Muscle layer of duodenum (tissue), 2 donors: ENCODE results near the gene TSEN34.
A peak's percentile ranks its signal among the peaks of the same experiment; 100 is the strongest.
"Not testable (repeated sequence)": the region's sequence is repeated elsewhere in the genome, so short reads cannot be mapped to it uniquely, and the experiment has no call there.

Source experiments
- H3K27ac ChIP-seq: one replicate; pipeline ENCODE4 v1.7.0; 2013; ENCODE audit warnings: mild to moderate bottlenecking, low read length
- H3K27me3 ChIP-seq: one replicate; pipeline ENCODE4 v1.7.0; 2013; ENCODE audit warnings: low read depth, mild to moderate bottlenecking, control low read depth, low read length
- H3K36me3 ChIP-seq, 2 donors: one replicate each; pipeline ENCODE4 v1.7.0; 2013; ENCODE audit warnings: low read length in 2 of 2, control low read depth in 1 of 2, mild to moderate bottlenecking in 1 of 2; ENCODE audit not compliant: insufficient read depth in 2 of 2, control insufficient read depth in 1 of 2
- H3K4me1 ChIP-seq, 2 donors: one replicate each; pipeline ENCODE4 v1.7.0; 2013; ENCODE audit warnings: low read length in 2 of 2, mild to moderate bottlenecking in 2 of 2, control low read depth in 1 of 2, moderate library complexity in 1 of 2; ENCODE audit not compliant: insufficient read depth in 2 of 2, control insufficient read depth in 1 of 2
- H3K4me3 ChIP-seq, 2 donors: one replicate each; pipeline ENCODE4 v1.7.0; 2013; ENCODE audit warnings: low read length in 2 of 2, low read depth in 1 of 2, mild to moderate bottlenecking in 1 of 2
- H3K9me3 ChIP-seq, 2 donors: one replicate each; pipeline ENCODE4 v1.7.0; 2013; ENCODE audit warnings: low read length in 2 of 2, control low read depth in 1 of 2, mild to moderate bottlenecking in 1 of 2; ENCODE audit not compliant: control insufficient read depth in 1 of 2
- donor health status: healthy.

The TSEN34 gene

GRCh38 chr19:54189735-54190502 is 1.2 kb upstream of the TSEN34 start:
- Histone ChIP-seq H3K27me3 (no peaks in the 10 kb centered on the region), H3K36me3 (peaks cover 16 to 23% of the 10 kb centered on the region in 2 donors), H3K9me3 (no peaks in the 10 kb centered on the region), H3K4me1 (peaks cover 8 to 25% of the 10 kb centered on the region in 2 donors), H3K27ac (peak overlapping the region; percentile 96), H3K4me3 (peak overlapping the region; percentile 59 to 90)

GRCh38 chr19:54190503-54191010 is 551 bp upstream of the TSEN34 start:
- Histone ChIP-seq H3K36me3 (peaks cover 16 to 23% of the 10 kb centered on the region in 2 donors), H3K27me3 (no peaks in the 10 kb centered on the region), H3K4me1 (peaks cover 8 to 25% of the 10 kb centered on the region in 2 donors), H3K27ac (peak overlapping the region; percentile 96), H3K4me3 (peak overlapping the region; percentile 76 to 90), H3K9me3 (no peaks in the 10 kb centered on the region)

- Histone ChIP-seq H3K36me3 (peaks cover 11 to 23% of the 10 kb centered on the region in 2 donors), H3K9me3 (no peaks in the 10 kb centered on the region), H3K27ac (peak overlapping the region; percentile 96), H3K27me3 (no peaks in the 10 kb centered on the region), H3K4me3 (peak overlapping the region; percentile 76 to 90), H3K4me1 (peaks cover 8 to 25% of the 10 kb centered on the region in 2 donors)
These were observed 824 bp downstream of the TSEN34 start for GRCh38 chr19:54191811-54192453.

GRCh38 chr19:54193011-54193410 is 1.9 kb downstream of the TSEN34 start:
- Histone ChIP-seq H3K4me3 (no peak overlapping the region), H3K4me1 (peaks cover 8 to 24% of the 10 kb centered on the region in 2 donors), H3K9me3 (no peaks in the 10 kb centered on the region), H3K27ac (no peak overlapping the region), H3K27me3 (no peaks in the 10 kb centered on the region), H3K36me3 (peaks cover 7 to 23% of the 10 kb centered on the region in 2 donors)

GRCh38 chr19:54194463-54194862 is 3.4 kb downstream of the TSEN34 start:
- not testable (repeated sequence) for H3K9me3 ChIP-seq, H3K27me3 ChIP-seq, H3K4me3 ChIP-seq, H3K27ac ChIP-seq
- Histone ChIP-seq H3K36me3 (peaks cover 7 to 23% of the 10 kb centered on the region in 2 donors), H3K4me1 (peaks cover 3 to 13% of the 10 kb centered on the region in 2 donors)

- Histone ChIP-seq H3K27me3 (no peaks in the 10 kb centered on the region), H3K27ac (no peak overlapping the region), H3K4me1 (peaks cover 3 to 20% of the 10 kb centered on the region in 2 donors)
These were observed 5.4 kb downstream of the TSEN34 start for GRCh38 chr19:54196536-54196935.

GRCh38 chr19:54197121-54197520 is 6.0 kb downstream of the TSEN34 start:
- Histone ChIP-seq H3K4me1 (peaks cover 6 to 20% of the 10 kb centered on the region in 2 donors), H3K36me3 (peaks cover 16 to 22% of the 10 kb centered on the region in 2 donors), H3K9me3 (no peaks in the 10 kb centered on the region), H3K27ac (no peak overlapping the region), H3K27me3 (no peaks in the 10 kb centered on the region), H3K4me3 (no peak overlapping the region)

More at GRCh38 chr19:54196536-54196935, 5.4 kb downstream of the TSEN34 start:
- Histone ChIP-seq H3K9me3 (no peaks in the 10 kb centered on the region), H3K4me3 (no peak overlapping the region), H3K36me3 (peaks cover 11 to 21% of the 10 kb centered on the region in 2 donors)

GRCh38 chr19:54199401-54199800 is 8.3 kb downstream of the TSEN34 start:
- no peak overlapping the region for H3K4me3 ChIP-seq
- H3K27me3 ChIP-seq: no peaks in the 10 kb centered on the region
- H3K9me3 ChIP-seq: no peaks in the 10 kb centered on the region
- peaks cover 18 to 36% of the 10 kb centered on the region in 2 donors for H3K4me1 ChIP-seq
- peaks cover 26 to 32% of the 10 kb centered on the region in 2 donors for H3K36me3 ChIP-seq
- no peak overlapping the region for H3K27ac ChIP-seq

GRCh38 chr19:54201172-54201701 is 10.1 kb downstream of the TSEN34 start:
- Histone ChIP-seq H3K4me3 (peak overlapping the region; percentile 83 to 92), H3K9me3 (no peaks in the 10 kb centered on the region), H3K27ac (peak overlapping the region; percentile 96), H3K4me1 (peaks cover 18 to 49% of the 10 kb centered on the region in 2 donors), H3K36me3 (peaks cover 43 to 47% of the 10 kb centered on the region in 2 donors), H3K27me3 (no peaks in the 10 kb centered on the region)

GRCh38 chr19:54201980-54202379 is 10.9 kb downstream of the TSEN34 start:
- Histone ChIP-seq H3K27ac (peak overlapping the region; percentile 96), H3K36me3 (peaks cover 51 to 54% of the 10 kb centered on the region in 2 donors), H3K4me3 (peak overlapping the region; percentile 83 to 92), H3K9me3 (no peaks in the 10 kb centered on the region), H3K4me1 (peaks cover 18 to 51% of the 10 kb centered on the region in 2 donors), H3K27me3 (no peaks in the 10 kb centered on the region)

GRCh38 chr19:54203151-54203611 is 12.1 kb downstream of the TSEN34 start:
- H3K9me3 ChIP-seq: no peaks in the 10 kb centered on the region
- no peak overlapping the region for H3K27ac ChIP-seq
- H3K4me3 ChIP-seq: peak overlapping the region; percentile 83 to 92
- H3K36me3 ChIP-seq: peaks cover 60 to 66% of the 10 kb centered on the region in 2 donors
- peaks cover 18 to 55% of the 10 kb centered on the region in 2 donors for H3K4me1 ChIP-seq
- H3K27me3 ChIP-seq: no peaks in the 10 kb centered on the region
